NCI-H82 treated with DMSO at 0.1 percent for 48 hours (cell line): ENCODE measurements around the gene TDRD9.
"Not testable (repeated sequence)": the region's sequence is repeated elsewhere in the genome, so short reads cannot be mapped to it uniquely, and the experiment has no call there.

Experiments
- DNase-seq: peaks from one replicate; lab custom pipeline; 2025; ENCODE audit not compliant: unreplicated experiment; lab: John Stamatoyannopoulos, UW

The TDRD9 gene

GRCh38 chr14:103923863-103924262 is 4.4 kb upstream of the TDRD9 start:
- no peak for DNase-seq

GRCh38 chr14:103925316-103925715 is 2.9 kb upstream of the TDRD9 start:
- DNase-seq, result no peak

GRCh38 chr14:103927566-103927965 is 690 bp upstream of the TDRD9 start:
- DNase-seq, result no peak

- no peak for DNase-seq
Observed at GRCh38 chr14:103930051-103930604, 1.9 kb downstream of the TDRD9 start.

GRCh38 chr14:103931422-103931821 is 3.2 kb downstream of the TDRD9 start:
- DNase-seq, result no peak

- no peak for DNase-seq
Observed at GRCh38 chr14:103932791-103933490, 4.7 kb downstream of the TDRD9 start.

- no peak for DNase-seq
Observed at GRCh38 chr14:103935102-103935501, 6.8 kb downstream of the TDRD9 start.

GRCh38 chr14:103941462-103941861 is 13.2 kb downstream of the TDRD9 start:
- DNase-seq, result no peak

- DNase-seq, result no peak
Observed at GRCh38 chr14:103941973-103942736, 13.9 kb downstream of the TDRD9 start, which contains the start of gene RD3L. RD3L (minus strand) TSS chr14:103942529; CDS start chr14:103941695, 834 bp downstream.

GRCh38 chr14:103943673-103944072 is 15.4 kb downstream of the TDRD9 start:
- DNase-seq, result no peak

GRCh38 chr14:103946975-103947374 is 18.7 kb downstream of the TDRD9 start:
- no peak for DNase-seq

GRCh38 chr14:103948442-103948841 is 20.2 kb downstream of the TDRD9 start:
- no peak for DNase-seq

GRCh38 chr14:103949131-103949790 is 21.0 kb downstream of the TDRD9 start:
- no peak for DNase-seq

- no peak for DNase-seq
Observed at GRCh38 chr14:103960457-103961055, 32.3 kb downstream of the TDRD9 start.

- DNase-seq, result no peak
Observed at GRCh38 chr14:103961928-103962578, 33.8 kb downstream of the TDRD9 start.

GRCh38 chr14:103966631-103967030 is 38.4 kb downstream of the TDRD9 start:
- DNase-seq, result no peak

- DNase-seq, result no peak
Observed at GRCh38 chr14:103969961-103970360, 41.7 kb downstream of the TDRD9 start.

GRCh38 chr14:103973354-103973753 is 45.1 kb downstream of the TDRD9 start:
- DNase-seq, result no peak

GRCh38 chr14:103974575-103974974 is 46.3 kb downstream of the TDRD9 start:
- DNase-seq, result no peak

GRCh38 chr14:103980623-103981238 is 52.5 kb downstream of the TDRD9 start:
- DNase-seq, result not testable (repeated sequence)
